Measurements from ENCODE around the gene IFT57.

DNA sequence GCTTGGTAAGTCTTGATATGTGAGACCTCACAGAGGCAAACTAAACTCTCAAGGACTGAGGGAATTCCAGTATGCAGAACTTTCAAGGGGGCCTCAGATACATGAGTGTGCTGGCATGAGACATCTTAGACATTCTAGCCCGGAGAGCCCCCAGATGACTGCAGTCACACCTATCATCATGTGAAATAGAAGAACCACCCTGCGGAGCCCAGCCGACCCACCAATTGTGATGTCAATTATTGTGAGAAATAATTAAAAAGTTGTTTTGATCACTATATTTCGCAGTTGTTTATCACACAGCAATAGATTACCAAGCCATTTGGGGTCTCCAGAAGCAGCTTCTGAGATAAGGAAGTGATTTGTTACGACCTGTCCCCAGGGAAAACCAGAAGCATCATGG, 76.1 kb downstream of the IFT57 start:
- TF ChIP-seq, protein P1, sequence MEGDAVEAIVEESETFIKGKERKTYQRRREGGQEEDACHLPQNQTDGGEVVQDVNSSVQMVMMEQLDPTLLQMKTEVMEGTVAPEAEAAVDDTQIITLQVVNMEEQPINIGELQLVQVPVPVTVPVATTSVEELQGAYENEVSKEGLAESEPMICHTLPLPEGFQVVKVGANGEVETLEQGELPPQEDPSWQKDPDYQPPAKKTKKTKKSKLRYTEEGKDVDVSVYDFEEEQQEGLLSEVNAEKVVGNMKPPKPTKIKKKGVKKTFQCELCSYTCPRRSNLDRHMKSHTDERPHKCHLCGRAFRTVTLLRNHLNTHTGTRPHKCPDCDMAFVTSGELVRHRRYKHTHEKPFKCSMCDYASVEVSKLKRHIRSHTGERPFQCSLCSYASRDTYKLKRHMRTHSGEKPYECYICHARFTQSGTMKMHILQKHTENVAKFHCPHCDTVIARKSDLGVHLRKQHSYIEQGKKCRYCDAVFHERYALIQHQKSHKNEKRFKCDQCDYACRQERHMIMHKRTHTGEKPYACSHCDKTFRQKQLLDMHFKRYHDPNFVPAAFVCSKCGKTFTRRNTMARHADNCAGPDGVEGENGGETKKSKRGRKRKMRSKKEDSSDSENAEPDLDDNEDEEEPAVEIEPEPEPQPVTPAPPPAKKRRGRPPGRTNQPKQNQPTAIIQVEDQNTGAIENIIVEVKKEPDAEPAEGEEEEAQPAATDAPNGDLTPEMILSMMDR (IDR thresholded peaks at IDR 0.05) = no peak
- TF ChIP-seq EP300 (IDR thresholded peaks at IDR 0.05; ENCODE audit: low read depth) (no peak), POLR2A (IDR thresholded peaks at IDR 0.05) (no peak)

All from transverse colon (tissue), 3 donors.